ENCODE measurements around the gene SPAST.

DNA sequence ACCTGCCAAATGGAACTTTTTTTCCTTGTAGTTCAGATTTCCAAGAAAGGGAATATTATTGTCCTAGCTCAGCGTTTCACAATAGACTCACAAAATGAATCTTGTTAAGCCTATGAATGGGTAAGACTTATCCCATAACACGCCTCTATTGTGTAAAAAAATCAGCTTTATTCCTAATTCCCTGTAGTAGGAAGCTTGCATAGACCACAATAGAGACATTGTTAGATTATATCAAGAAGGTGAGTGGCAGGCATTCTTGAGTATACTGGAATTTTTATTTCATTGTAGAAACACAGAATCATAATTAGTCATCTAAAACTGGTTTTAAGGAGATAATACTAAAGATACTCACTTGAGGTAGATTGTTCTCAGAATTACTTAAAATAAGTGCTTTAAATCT is 55.8 kb downstream of the SPAST start:
- no peak for TF ChIP-seq EZH2 (IDR thresholded peaks at IDR 0.05; ENCODE audit: insufficient read depth, poor library complexity, severe bottlenecking)
- TF ChIP-seq EZH2phosphoT487 (IDR thresholded peaks at IDR 0.05; ENCODE audit: insufficient read depth, low read depth) = no peak
